Mesenteric fat pad (tissue), 1 donor: ENCODE results near the gene TBC1D2. TPM values are rescaled to one million over a fixed set of nuclear protein-coding genes. Genes with fewer than 3 reads are reported as not detected.

Source experiments
- DNase-seq: peaks from one replicate; pipeline ENCODE4 v3.0.0-alpha.2; 2020; ENCODE audit warnings: low spot score
- total RNA-seq: library from RNA; stranded (reverse); fragmentation: NEBNext Ultra II Directional; extraction: Animal tissue kit (Norgen Biotek cat#: 25700); gene quantifications from one replicate; pipeline ENCODE4 v1.2.1, GENCODE V29; 2021
- donor health status: DM: yes; HTN: yes; CAD: no.

Gene TBC1D2
- total RNA-seq, 1 donor from 2014 or later, result 12.0 TPM

- no peak for DNase-seq
These were observed 13.0 kb downstream of the TBC1D2 start for GRCh38 chr9:98242426-98242825.

GRCh38 chr9:98241357-98242300, 13.8 kb downstream of the TBC1D2 start:
- peak; percentile 60 for DNase-seq

GRCh38 chr9:98240475-98240874, 15.0 kb downstream of the TBC1D2 start:
- DNase-seq, result peak; percentile 59

- no peak for DNase-seq
These were observed 18.5 kb downstream of the TBC1D2 start for GRCh38 chr9:98236901-98237487.

- DNase-seq, result no peak
These were observed 20.3 kb downstream of the TBC1D2 start for GRCh38 chr9:98235126-98235525.

GRCh38 chr9:98234245-98234825, 21.1 kb downstream of the TBC1D2 start:
- no peak for DNase-seq

- no peak for DNase-seq
These were observed 22.5 kb downstream of the TBC1D2 start for GRCh38 chr9:98232926-98233325.

GRCh38 chr9:98231770-98232478, 23.5 kb downstream of the TBC1D2 start:
- no peak for DNase-seq

GRCh38 chr9:98230789-98231188, 24.7 kb downstream of the TBC1D2 start:
- DNase-seq, result no peak

GRCh38 chr9:98230304-98230703, 25.1 kb downstream of the TBC1D2 start:
- no peak for DNase-seq

- DNase-seq, result no peak
These were observed 25.8 kb downstream of the TBC1D2 start for GRCh38 chr9:98229620-98230019.

- no peak for DNase-seq
These were observed 26.4 kb downstream of the TBC1D2 start for GRCh38 chr9:98229090-98229395.

GRCh38 chr9:98228392-98229089, 26.9 kb downstream of the TBC1D2 start:
- DNase-seq, result no peak

GRCh38 chr9:98227883-98228282, 27.6 kb downstream of the TBC1D2 start:
- DNase-seq, result no peak

GRCh38 chr9:98226957-98227356, 28.5 kb downstream of the TBC1D2 start:
- no peak for DNase-seq

GRCh38 chr9:98226516-98226915, 28.9 kb downstream of the TBC1D2 start:
- no peak for DNase-seq

GRCh38 chr9:98225015-98225442, 30.4 kb downstream of the TBC1D2 start:
- no peak for DNase-seq

- DNase-seq, result no peak
These were observed 32.4 kb downstream of the TBC1D2 start for GRCh38 chr9:98222885-98223691.

GRCh38 chr9:98220911-98221310, 34.5 kb downstream of the TBC1D2 start:
- no peak for DNase-seq

GRCh38 chr9:98219794-98220370, 35.6 kb downstream of the TBC1D2 start:
- no peak for DNase-seq
